CD4-positive, alpha-beta T cell treated with Interleukin-17A for 1 hour (primary cell): ENCODE measurements around the gene TNKS1BP1.
"Not testable (repeated sequence)": the region's sequence is repeated elsewhere in the genome, so short reads cannot be mapped to it uniquely, and the experiment has no call there.

Source experiments
- DNase-seq: peaks from one replicate; pipeline ENCODE4 v3.0.0-alpha.2; 2020

Gene TNKS1BP1

DNA sequence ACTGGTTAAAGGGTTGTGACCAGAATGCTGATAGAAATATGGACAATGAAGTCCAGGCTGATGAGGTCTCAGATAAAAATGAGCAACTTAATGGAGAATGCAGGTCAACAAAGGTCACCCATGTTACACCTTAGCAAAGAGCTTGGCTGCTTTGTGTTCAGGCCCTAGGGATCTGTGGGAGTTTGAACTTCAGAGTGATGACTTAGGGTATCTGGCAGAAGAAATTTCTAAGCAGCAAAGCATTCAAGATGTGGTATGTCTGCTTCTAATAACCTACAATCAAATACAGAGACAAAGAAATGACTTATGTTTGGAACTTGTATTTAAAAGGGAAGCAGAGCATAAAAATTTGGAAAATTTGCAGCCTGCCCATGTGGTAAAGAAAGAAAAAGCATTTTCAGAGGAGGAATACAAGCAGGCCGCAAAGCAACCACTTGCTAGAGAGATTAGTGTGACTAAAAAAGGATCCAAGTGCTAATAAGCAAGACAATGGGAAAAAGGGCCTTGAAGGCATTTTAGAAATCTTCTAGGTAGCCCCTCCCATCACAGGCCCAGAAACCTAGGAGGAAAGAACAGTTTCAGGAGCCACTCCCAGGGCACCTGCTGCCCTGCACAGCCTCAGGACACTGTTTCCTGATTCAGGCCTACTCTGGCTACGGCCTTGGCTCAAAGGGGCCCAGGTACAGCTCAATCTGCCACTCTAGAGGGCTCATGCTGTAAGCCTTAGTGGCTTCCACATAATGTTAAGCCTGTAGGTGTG lies 41.3 kb downstream of the TNKS1BP1 start:
- DNase-seq, result no peak

DNA sequence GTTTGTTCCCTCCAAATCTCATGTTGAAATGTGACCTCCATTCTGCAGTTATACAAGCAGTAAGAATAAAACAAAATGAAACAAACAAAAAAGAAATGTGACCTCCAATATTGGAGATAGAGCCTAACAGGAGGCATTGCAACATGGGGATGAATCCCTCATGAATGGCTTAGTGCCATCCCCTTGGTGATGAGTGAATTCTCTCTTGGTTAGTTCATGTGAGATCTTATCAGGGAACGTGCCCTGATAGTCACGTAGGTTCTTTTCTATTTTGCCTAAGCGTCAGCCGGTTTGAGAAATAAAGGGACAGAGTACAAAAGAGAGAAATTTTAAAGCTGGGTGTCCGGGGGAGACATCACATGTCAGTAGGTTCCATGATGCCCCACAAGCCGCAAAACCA lies 43.2 kb downstream of the TNKS1BP1 start:
- not testable (repeated sequence) for DNase-seq

DNA sequence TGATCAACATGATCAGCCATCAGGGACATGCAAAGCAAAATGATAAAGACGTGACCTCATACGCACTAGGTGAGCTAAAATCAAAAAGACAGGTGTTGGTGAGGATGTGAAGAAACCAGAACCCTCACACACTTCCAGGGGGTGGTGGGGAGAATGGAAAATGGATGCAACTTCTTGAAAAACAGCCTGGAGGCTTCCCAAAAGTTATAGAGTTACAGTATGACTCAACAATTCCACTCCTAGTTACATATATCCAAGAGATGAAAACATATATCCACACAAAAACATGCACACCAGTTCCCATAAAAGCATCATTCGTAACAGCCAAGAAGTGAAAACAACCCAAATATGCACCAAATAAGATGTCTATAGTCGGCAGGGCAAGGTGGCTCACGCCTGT lies 45.6 kb downstream of the TNKS1BP1 start:
- DNase-seq, result no peak

DNA sequence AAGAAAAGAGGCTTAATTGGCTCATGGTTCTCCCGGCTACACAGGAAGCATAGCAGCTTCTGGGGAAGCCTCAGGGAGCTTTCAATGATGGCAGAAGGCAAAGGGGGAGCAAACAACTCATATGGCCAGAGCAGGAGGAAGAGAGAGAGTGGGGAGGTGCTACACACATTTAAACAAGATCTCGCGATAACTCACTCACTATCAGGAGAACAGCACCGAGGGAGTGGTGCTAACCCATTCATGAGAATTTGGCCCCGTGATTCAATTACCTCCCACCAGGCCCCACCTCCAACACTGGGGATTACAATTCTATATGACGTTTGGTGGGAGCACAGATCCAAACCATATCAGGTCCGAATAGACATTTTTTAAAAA lies 46.0 kb downstream of the TNKS1BP1 start:
- DNase-seq, result no peak

DNA sequence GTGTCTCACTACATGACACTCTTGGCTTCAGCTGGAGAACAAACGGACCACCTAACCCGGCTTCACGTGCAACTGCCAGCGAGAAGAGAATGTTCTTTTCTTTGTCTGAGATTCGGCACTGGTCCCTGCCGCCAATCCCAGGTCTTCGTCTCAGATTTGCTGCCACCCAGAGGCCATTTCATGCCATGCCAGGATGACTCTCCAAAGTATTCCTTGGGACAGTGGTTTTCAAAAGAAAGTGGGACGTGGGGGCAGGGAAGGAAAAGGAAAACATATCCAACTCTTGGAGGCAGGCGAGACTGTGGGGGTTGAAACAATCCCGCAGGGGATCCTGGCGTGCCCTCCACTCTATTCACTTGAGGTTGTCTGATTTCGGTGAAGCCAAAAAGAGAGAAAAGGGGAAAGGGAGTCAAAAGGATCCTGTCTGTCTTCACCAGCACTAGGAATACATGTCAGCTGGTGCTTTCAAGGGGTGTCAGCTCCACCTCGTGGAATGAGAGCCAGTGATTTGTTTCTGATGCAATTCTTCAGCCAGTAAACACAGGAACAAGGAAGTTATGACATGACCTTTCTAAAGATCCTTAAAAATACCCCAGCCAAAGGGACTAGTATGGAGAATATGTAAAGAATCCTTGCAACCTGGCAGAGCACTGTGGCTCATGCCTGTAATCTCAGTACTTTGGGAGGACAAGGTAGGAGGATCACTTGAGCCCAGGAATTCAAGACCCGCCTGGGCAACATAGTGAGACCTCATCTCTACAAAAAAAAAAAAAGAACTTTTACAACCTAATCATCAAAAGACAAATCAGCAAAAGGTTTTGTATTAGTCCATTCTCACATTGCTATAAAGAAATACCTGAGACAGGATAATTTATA lies 46.7 kb downstream of the TNKS1BP1 start:
- peak; percentile 10 for DNase-seq

DNA sequence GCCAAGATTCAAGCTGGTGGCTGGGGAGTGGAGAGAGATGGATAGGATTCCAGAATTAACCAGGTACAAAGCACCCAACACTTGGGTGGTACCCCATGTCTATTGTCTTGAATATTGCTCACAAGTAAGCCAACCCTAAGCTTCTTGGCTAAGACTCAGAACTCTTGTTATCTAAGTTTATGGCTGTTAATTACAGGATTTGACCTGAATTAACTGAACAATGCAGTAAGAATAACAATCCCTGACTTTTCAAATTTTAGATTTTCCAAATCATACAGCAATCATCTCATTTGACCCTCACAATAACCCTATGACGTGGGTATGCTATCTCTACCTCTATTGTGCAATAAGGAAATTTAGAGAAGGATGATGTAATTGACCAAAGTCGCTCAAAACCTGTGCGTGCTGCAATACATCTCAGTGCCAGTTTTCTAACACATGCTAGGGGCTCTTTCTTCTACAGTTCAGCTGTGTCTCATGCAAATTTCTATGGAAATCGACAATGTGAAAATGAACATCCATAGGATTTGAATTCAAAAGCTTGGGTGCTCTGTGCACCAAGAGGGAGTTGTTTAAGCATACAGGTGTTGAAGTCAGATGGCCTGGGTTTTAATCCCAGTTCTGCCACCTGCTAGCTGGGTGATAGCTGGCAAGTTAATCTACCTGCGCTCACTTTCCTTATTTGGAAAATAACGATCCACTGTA lies 47.6 kb downstream of the TNKS1BP1 start:
- DNase-seq, result no peak

DNA sequence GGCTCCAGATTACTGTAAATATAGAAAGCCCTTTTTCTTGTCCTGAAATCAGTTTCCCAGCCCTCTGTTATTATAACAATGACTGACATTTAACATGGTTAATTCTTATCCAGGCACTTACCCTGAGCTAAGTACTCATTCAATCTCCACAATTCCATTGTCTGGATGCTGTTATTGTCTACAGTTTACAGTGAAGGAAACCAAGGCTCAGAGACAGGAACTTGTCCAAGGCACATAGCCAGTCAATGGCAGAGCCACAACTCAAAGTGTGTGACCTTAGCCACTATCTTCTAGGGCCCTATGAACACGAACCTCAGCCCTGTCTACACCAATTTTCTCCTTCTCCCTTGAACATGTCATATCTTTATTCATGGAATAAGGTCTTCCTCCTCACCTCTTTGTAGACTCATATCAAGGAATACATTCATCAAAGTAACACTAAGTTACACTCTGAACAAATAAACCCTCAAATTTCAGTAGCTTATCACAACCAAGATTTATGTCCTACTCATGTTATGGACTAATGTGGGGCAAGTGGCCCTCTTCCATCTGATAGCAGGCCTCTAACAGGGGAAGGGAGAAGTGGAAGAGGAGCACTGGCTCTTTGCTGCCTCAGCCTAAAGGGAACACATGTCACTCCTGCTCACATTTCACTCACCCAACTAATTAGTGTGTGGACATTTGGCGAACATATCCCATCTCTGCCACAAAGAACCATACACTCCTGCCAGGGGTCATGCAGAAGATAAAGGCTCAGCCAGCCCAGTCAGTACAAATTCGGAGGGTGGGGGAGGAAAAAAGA lies 48.4 kb downstream of the TNKS1BP1 start:
- DNase-seq, result no peak

DNA sequence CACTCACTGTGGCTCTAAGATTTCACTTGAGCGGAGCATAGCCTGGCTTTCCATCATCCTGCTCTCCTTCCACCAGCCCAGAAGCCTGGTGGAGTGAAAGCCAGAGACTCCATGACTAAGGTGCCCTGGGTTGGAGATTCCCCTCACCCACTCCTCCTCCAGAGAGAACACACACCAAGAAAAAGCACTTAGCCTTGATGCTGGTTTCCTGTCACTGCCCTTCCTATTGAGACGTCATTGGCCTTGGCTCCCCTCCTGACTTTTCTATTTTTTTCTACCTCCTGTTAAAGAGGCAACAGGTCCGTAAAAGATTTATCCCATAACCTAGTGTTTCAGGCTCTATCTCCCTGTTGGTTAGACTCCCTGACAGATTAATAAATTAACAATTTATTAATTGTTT lies 49.2 kb downstream of the TNKS1BP1 start:
- DNase-seq, result no peak

DNA sequence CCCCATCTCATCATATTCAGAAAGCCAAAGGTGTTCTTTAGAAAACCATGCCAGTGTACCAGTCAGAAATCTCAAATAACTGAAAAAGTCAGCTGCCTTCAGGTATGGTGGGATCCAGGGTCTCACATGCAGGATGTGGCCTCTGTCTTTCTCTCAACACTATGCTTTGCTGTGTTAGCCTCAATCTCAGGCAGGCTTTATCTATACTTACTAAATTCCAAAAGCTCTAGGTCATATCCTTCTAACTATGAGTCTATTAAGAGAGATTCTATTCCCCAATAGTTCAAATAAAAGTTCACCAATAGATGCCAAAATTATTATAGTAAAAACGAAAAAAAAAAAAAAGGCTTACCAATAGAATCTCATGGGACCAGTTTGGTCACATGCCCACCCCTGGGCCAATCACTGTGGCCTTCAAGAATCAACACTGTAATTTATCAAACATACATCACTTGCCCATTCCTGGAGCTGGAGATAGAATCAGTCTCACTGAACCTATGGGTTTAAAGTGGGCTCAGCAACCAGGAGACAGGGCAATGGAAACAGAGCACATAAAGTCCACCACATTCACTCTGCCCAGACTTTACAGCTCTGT lies 49.8 kb downstream of the TNKS1BP1 start:
- DNase-seq, result no peak

DNA sequence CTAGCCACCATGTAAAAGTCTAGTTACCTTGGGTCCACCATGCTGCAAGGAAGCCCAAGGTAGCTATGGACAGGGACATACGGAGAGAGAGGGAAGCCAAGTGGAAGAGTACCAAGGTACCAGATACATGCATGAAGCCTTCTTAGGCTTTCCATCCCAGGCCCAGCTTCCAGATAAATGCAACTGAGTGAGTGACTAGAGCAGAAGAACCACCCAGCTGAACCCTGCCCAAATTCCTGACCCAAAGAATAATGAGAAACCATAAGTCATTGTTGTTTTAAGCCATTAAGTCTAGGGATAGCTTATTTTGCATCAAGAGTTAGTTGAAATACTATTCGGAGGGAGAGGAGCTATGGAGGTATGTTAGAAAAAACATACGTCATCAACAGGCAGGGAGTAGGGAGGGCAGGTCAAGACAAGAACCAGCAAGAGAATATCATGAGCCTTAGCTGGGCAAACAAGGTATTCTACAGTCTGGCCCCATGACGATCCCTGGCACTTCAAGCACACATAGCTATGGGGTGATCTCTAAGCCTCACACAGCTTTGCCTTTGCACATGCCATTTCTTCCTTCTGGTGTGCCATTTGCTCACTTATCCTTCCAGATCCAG lies 51.2 kb downstream of the TNKS1BP1 start:
- DNase-seq, result no peak

DNA sequence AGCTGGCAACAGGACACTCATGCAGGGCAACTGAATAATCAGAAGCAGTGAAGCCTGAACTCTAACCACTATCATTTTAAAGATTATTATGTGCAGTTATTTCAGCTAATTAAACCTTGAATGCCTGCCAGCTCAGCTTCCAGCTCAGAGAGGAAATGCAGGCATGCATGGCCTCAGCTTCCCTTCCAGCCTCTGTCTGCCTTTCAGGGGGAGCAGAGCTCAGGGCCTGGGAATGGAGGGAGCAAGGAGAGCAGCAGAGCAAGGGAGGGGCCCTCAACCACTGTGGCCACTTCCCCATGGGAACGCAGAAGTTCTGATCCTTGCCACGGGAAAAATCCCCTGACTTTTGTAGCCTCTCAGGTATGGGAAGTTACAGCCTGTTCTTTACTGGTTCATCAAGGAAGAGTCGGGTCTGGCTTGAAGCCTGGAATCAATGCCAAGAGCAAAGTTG lies 55.2 kb downstream of the TNKS1BP1 start:
- DNase-seq, result no peak

DNA sequence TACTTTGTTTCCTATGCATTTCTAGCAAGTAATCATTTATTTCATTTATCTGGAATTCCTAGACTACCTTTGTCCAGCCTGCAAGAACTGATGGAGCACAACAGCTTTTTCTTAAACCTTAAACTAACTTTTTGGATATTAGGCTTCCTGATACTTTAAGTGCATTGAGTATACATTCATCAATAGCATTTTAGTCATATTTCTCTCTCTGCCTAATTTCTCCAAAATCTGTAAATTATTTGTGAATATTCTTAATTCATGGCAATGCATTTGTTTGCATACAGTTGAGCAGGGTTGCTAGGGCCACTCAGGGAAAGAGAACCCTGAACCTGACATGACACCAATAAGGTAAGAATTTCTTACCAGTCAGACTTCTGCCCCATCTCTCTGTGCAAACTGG lies 58.6 kb downstream of the TNKS1BP1 start:
- DNase-seq, result no peak

DNA sequence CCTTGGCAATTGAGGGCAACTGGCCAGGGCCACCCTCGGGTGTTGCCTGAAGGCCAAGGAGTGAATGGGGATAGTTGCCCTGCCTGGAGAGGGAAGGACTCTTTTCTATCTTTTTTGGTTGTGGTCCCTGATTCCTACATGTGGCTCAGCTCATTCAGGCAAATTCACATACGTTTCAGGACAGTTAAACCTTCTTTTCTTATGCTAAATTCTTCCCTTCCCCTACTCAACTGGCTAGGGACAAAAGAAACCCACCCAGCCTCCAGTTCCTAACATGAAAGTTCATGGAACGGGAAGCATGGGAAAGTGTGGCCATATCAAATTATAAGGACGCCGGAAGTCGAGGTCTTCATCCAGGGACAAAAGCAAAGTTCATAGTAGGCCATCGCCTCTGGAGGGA lies 61.4 kb downstream of the TNKS1BP1 start:
- no peak for DNase-seq

DNA sequence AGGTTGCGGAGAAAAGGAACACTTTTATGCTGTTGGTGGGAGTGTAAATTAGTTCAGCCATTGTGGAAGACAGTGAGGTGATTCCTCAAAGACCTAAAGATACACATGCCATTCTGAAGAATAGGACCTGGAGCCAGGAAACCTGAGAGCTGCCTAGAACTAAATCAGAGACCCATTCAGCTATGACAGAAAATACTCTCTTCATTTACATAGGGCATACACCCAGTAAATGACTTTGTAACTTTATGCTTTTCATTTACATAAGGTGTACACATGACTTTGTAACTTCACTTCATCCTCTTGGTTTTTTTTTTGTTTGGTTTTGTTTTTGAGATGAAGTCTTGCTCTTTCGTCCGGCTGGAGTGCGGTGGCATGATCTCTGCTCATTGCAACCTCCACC lies 62.6 kb downstream of the TNKS1BP1 start:
- no peak for DNase-seq

DNA sequence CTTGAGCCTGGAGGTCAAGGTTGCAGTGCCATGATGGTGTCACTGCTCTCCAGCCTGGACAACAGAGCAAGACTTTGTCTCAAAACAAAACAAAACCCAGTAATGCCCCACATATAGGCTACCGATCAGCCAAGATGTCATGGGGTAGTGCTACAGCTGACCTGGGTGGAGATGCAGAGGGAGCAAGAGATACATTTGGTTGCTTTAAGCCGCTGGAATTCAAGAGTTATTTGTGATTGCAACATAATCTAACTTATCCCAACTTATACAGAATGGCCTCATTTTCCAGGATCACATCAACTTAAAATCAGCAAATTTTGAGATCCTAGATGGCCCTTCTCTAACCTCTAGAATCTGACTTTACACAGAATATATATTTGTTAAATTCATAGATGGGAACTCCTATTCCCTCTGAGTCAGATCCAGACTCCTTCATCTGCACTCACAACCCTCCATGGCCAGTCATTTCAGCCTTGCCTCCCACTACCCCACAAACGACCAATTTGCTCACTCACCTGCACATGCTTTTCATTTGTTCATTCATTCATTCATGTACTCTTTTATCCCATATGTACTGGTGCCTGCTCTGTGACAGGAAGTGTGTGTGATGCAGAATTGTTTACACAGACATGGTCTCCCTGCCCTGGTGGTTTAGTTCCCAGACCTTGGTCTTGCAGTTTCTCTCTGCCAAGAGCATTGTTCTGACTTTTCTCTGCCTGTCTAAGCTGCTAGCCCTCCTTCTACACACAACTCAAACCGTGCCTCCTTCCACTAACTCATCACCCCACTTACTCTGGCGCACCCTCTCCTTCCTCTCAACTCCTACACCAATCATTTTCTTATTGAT lies 63.6 kb downstream of the TNKS1BP1 start:
- DNase-seq, result no peak

DNA sequence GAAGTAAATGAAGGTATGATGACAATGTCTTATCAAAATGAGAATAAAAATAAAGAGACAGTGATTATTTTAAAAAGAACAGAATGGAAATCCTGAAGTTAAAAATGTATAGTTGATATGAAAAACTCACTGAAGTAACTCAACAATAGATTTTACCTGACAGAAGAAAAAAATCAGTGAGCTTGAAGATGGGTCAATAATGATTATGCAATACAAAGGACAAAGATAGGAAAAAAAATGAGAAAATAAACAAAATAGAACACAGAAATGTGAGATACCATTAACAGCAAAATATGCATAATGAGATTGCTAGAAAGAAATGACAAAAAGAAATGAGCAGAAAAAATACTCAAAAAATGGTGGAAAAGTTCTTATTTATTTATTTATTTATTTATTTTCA lies 68.6 kb downstream of the TNKS1BP1 start:
- no peak for DNase-seq

DNA sequence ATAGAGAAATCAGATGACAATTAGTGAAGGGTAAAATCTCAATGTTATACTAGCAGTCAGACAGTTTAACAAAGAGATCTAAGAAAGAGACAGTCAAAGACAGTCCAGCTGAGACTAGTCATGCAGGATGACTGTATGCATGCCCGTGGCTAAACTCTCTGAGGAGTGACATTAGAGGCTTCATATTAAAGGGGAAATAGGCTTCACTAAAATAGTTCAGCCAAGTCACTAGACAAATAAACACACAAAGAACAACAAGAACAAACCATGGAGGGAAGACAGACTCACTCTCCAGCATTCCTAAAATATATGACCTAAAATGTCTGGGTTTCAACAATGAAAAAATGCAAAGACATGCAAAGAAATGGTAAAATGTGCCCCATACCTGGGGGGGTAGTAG lies 69.1 kb downstream of the TNKS1BP1 start:
- no peak for DNase-seq

DNA sequence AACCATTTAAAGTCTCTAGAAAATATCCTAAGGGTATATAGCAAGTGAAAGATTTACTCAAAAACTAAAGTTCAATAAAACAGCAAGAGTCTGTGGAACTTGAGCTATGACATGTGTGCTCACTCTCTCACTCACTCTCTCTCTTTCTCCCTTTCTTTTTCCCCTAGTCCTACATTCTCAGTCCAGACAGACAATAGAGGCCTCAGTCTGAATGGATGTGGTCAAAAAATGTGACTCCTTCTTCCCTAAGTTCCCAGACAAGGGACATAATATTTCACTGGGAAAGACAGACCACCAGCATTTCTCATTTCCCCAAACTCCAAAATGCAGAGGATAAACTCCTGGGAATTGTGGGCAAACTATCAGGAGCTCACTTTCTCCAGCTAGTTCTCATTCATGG lies 70.1 kb downstream of the TNKS1BP1 start:
- DNase-seq, result no peak

DNA sequence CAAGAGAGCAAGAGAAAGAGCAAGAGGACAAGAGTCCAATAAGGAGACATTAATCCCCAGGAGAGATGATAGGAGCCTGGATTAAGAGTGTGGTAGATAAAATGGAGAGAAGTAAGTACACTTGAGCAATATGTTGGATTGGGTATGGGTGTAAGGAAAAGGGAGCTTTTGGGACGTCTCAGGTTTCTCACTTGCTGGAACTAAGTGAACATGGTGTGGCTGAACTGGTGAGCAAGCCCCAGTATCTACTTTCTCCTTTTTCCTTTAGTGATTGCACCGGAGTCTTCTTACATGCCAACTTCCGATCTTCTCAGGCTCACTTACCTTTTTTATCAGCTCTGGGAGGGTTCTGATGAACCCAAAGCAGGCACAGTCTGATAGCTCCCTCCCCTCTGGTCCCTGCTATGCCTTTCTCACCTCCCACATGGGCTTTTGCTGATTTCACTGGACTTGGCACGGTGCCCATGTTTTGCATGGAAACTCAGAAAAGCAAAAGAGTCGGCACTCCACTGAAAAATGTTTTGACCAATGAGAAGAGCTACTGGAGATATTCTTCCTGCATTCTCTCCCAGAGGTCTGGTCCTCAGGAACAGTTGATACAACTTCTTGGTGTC lies 73.2 kb downstream of the TNKS1BP1 start:
- DNase-seq, result no peak

DNA sequence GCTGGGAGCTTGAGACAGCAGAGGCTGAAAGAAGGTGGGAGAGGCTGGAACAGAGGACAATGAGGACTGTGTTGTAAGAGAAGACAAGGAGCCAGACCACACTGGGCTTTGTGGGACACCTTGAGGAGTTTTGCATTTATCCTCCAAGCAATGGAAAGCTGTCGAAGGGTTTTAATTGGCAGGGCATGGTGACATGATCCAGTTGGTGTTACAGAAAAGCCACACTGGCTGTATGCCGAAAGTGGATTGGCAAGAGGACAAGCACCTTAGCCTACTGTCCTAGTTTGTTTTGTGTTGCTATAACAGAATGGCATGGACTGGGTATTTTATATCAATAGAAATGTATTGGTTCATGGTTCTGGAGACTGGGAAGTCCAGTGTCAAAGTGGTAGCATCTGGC lies 73.7 kb downstream of the TNKS1BP1 start:
- DNase-seq, result no peak
